ENCODE data around the gene NFIB.

The NFIB gene

DNA sequence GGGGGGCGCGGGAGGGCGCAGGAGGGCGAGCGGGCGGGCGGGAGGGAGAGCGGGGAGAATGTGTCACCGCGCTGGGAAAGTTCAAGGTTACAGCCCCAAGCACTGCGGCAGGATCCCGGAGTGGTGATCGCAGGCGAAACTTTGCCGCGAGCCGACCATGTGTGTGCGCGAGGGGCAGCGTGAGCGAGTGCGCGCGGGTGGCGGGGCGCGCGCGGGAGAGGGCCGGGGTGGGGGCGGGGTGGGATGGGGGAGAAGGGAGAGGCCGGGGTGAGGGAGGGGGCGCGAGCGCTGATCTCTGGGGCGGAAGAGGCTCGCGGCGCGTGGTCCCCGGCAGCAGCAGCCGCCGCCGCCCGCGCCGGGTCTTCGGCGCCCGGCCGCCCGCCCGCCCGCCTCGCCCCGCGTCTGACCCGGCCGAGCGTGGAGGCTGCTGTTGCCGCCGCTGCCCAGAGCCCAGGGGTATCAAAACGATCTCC lies at the start of gene NFIB:
NFIB (minus strand) TSS at position 191 of the 473 bp plus-strand sequence. CDS start 630 bp downstream, outside the sequence.
- peak; percentile 64 for DNase-seq

DNA sequence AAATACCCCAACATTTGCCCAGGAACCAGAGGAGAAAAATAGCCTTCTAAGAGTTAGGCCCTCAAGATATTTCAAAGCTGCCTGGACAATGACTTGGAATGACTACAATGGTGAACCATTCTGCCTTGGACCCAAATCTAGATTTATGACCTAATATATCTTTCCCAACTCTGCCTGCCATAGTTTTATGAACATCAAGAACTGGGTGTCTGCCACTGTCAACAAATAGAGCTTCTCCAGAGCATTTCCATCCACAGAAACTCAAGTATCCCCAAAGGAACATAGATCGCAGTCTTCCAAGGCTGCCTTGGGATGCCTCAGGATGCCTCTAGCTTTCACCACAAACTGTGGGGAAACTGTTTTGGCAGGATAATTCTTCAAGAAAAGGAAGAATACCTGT lies 48.2 kb upstream of the NFIB start:
- no peak for DNase-seq

DNA sequence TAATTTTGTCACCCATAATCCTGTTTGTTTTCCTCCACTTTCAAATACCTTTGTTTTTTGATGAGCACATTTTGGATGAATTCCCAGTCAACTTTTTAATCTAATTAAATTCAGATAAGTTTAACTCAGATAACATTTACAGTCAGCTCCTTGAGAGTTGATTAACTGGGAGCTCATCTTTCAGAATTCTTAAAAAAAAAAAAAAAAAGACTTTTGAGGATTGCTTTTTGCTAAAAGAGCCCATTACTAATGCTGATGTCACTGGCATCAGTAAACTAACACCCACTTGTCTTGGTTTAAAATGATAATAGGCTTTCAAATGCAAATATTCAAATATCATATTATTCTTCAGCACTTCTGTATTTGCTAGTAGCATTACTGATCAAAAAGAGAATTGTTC lies 47.1 kb upstream of the NFIB start:
- DNase-seq = no peak

DNA sequence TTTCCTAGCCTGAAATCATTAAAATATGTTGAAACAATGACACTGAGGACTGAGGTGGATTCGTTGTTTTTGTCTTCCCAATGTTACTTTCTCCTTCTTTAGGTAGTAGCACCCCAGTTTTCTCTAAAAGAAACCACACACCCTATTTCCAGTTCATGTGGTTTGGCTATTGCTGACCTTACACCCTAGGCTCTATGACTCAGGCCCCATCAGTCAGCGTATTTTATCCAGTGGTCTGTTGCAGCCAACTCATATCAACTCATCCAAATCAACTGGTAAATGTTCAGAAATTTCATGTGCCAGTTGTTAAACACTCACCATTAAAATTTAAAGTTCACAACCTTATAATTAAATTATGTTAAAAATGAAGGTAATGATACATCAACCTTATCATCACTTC lies 44.6 kb upstream of the NFIB start:
- no peak for DNase-seq

DNA sequence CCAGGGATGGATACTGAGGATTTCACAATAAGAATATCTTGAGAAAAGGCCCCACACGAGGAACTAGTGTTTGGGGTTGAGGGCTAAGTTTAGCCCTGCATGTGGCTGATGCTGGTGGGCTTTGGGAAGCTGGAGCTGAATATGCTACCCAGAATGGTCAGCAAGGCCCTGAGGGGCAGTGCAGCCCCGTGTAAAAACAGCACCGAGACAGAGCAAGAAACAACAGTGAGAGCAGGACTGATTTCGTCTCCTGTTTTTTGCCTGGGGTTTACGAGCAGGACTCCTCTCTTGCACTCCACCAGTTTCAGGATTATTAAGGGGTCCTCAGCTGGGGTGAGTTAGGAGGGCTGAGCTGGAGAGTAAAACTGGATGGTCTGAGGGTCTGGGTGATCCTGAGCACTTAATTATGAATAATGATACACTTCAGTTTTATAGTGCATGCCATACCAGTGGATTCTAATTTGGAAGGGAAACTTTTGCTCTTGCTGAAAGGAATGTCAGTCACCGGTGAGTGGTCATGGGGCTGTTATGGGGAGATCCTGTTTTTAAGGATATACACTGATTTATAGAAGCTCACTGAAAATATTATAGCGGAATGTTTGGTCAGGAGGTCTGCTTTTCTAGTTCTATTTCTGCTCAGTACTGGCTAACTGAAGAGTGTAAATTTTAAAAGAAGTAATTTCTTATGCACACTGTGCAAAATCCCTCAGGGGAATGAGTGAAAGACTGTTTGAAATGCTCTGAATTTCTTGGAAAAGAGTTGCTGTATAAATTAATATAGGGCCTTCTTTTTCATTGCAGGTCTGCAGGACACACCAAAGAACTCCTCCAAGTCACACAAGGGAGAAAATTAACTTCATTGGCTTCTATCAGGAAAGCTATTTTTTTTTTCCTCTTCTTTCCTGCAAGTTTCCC lies 42.7 kb upstream of the NFIB start:
- no peak for DNase-seq

DNA sequence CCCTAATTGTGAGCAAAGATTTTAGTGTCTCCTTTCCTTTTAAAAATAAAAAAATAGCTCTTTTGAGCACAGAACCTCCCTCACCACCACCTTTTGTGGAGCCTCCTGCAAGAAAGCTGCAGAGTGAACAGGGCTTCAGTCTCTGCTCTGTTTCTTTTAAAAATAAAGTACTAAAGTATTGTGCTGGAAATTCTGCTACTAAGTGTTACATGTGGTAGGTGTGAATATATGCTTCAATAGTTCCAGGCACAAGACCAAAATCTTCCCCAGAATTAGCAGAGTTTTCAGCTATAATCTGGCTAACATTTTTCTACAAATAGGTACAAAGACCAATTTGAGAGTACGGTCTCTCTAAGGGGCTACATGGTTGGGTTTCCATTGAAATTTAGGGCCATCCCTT lies 40.3 kb upstream of the NFIB start:
- no peak for DNase-seq

DNA sequence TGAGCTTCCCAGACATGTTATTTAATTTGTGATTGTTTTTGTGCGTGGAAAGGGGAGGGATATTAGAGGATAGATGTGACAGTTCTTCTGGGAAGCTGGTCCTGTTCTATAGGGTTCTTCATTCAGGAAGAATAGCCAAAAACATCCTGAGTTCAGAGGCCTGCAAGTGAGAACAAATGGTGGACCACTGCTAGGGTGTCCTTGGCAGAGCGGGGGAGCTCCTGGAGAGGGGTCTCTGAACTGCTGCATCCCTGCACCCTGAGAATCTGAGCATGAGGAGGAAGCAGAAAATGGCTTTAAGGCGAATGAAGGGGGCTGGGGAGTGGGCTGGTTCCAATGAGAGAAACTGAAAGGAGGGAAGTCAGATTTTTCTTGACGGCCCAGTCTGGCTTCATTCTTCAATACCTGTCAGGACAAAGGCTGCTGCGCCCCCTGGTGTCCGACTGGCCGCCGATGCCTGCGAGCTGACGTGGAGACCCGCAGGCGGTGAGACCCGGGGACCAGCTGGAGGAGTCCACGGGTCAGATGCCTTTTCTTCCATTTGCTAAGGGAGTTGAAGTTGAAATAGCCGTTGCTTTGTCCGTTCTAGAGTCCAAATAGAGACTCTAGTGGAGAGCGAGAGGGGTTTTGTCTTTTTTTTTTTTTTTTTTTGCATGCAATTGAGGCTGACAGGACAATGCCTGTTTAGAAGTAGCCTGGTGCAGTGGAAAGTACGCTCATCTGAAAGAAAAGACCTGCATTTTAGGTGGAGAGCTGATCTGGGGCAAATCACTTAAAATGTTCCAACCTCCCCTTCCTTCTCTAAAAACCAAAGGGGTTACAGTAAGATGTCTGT lies 39.5 kb upstream of the NFIB start:
- DNase-seq = peak; percentile 92

DNA sequence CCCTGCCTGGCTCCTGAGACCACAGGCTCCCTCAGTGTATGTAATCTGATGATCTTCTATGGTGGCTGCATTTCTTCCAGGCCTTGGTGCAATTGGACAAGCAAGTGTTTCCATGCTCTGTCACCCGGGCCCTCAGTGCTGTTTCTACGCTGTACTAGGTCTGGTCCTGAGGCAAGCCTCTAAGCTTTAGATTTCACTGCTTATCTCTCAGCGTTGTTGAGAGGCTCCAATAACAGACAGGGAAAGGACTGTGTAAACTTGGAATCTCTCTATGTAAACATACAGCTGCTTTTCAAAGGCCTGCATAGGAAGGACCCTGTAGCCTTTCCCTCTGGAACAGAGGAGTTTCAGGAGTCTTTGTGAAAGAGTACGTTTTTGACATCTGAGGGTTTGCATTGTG lies 38.6 kb upstream of the NFIB start:
- DNase-seq = no peak

DNA sequence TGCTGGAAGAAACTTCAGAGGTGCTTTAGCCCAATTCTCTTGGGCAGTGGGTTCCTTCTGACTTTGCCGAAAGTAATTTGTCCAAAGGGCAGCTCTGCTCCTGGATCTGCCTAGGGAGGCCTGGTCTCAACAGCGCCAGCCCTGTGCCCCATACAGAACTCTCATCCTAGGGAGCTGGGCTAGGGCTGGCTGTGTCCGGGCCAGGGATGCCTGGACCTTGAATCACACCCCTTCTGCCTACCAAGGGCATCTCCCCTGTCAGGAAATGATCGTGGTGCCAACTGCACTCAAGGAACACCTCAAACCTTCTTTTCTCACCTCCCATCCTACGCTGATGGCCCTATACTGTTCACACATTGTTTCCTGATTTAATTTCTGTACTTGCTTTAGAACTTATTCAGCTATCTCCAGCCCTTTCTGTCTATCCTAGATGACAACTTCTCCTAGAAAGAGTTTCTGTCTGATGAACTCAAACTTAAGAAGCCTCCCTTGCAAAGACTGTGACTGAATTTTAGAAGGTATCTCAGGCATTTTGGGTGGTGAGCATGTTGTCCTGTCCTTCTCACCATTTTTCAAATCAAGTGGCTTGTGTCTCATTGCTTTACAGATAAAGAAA lies 37.4 kb upstream of the NFIB start:
- DNase-seq = no peak

DNA sequence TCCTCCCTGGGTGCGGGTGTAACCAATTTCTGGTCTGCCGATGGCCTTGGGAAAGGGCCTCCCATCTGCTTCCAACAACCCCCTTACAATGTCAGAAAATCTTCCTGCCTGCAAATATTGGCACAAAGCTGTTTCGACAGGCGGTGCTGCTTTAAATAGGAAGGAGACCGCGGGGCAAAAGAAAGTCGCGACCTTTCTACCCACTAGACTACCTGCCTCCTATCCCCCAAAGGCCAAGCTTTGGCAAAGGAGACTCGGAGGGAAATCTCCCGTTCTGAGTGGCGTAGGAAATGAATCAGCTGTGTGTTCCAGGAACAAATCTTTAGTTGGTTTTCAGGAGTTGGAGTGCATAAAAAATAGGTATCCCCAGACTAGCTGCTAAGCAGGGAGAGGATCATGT lies 36.8 kb upstream of the NFIB start:
- no peak for DNase-seq

DNA sequence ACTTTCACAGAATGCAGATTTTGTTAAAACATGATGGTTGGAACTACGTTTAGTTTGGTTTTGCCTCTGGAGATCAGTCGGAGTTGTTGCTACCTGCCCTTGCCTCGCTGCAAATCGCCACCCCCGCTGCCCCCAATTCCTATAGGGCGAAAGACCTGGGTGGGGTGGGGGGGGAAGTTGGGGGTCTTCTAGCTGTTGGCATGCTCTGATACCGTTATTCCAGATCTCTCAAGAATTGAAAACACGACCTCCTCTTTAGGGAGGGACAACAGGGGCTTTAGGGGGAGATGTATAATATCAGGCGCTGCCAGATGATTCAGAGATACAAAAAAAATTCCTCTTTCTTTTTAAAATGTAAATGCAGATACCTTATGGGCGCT lies 36.4 kb upstream of the NFIB start:
- DNase-seq = no peak

DNA sequence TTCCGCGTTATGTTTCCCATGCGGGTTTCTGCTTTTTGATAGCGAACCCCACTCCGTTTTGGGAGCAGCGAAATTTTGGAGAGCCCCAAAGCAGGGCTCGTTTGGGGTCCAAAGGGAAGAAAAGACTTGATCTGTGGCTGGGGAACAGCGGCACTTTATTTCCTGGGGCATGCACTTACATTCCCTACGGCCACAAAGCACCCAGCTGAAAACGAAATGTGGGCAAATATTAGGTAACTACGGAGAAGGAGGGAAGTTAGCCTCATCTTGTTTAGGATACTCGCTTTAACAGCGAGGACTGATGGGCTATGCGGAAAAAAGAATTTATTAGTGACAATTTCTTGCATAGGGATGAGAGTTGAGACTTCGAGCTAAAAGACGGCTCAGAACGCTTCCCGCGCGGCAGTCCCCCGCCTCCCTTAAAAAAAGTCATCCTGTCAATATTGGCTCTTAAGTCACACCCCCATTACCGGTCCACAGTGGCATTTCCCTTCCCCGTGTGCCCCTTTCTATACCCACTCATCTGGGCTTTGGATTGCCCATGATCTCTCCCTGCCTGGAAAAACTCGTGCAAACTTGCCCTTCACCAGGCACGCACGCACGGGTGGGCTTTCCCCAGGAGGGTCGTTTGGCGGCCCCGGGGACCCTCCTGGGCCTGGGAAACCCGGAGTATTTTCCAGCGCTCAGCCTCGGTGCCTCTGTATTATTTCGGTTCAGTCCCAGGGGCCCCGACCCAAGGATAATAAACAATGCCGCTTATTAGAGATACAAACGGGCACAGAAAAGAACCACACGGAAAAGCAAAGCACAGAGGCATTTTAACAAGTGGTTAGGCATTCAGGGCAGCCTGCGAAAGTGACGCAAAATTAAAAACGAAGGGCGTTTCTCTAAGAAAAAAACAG lies 35.8 kb upstream of the NFIB start:
- no peak for DNase-seq

DNA sequence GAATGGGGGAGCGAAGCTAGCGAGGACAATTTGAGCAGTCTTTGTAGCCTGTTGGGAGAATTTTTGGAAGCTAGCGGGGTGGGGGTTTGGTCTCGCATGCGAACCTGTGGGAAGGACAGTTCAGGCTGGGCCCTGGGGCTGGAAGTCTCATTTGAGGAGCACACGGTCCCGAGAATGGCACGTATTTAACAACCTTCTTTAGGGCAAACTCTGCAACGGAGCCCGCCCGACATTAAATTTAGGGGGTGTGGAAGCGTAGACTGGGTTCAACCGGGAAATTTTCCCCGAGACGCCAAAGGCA lies 35.2 kb upstream of the NFIB start:
- no peak for DNase-seq

DNA sequence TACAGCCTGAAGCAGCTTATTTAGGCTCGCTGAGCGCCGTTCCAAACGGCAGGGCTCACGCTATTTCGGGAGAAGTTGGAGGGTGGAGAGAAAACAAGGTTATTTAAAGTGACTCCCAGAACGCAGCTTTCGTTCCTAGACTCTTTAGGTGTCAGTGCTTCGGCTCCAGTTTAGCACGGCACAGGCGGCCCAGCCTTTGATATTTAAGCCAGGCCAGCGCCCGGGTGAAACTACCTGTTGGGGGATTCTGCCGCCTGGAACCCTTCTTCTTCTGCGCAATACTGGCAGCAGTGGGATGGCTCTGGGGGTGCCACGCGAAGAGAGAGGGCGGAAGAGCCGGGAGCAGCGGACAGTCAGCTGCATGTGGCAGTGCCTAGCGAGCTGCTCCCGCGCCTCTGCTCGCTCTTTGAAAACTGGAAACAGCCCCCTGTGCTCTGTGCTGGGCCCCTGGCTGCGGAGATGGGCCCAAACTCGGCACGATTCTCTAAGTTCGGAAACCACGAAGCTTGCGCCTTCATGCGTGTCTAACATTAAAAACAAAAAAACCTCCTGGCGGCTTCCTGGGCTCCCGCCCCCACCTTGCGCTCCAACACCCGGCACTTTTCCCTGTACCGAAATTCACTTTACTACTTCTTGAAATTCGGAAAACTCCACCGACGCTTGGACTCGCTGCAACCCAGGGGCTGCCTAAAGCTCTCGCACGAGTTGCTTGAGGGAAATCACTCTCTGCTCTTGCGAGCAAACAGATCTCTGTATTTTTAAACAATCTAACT lies 34.6 kb upstream of the NFIB start:
- DNase-seq = no peak

DNA sequence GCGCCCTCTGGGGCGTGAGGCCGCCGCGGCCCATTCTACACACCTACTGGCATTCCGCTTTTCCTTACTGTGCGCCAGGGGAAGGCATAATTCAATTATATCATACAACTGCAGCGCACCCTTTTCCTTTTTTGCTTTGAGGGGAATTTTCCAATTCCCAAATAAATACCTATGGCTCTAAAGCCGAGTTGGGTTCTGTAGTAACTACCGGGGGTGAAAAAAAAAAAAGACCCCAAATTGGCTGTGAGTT lies 34.1 kb upstream of the NFIB start:
- no peak for DNase-seq

DNA sequence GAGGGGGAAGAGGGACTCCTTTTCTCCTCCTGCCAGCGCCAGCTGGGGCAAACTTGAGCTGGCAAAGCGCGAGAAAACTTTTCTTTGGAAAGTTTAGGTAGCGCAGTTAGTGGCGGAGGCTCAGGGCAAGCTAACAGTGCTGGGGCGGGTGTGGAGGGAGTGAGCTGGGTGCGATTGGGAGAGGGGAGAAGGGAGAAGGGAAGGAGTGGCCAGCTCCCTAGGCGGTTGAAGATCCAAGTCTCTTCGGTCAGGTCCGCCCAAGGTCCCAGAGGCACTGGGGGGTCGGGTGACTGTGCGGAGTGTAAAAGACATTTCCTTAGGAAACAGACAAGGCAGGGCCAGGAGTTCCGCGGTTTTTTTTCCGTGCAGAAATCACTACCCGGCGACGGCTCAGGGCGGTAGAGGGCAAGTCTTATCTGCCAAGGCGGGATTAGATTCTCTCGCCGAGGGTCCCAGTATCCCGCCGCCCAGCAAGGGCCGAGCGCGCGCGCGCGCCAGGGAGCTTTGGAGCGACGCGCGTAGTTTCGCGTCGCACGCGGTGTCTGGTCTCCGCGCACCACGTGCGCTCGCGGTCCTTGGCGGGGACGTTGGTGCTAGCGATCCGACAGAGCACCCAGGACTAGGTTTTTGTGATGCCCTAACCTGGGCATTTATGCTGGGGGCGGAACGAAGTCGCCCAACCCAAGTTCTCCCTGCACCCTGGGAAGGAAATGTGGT lies 33.6 kb upstream of the NFIB start:
- no peak for DNase-seq

DNA sequence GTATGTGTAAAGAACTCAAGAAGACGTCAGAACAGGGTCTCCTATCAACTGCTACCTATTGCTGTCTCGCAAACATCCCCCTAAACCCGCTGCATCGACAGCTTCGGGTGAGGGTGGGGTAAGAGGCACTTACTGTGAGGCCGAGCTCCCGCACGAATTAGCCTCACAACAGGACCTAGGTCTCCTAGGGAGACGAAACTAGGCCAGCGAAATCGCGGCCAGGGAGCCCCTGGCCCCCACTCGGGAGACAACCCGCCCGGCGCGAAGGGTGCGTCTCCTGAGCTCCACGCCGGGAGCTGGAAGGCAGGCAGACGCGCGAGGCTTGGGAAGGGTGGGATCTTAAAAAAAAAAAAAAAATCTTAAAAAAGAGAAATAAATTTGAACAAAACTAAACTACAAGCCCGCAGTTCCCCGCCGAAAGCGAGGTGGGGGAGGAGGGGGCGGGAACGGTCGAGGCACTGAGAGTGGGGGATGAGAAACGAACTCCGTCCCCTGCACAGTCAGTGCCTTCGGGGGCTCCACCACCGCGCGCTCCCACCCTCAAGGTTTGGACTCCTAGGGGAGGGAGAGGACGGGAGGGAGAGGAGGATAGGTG lies 33.0 kb upstream of the NFIB start:
- DNase-seq = no peak

DNA sequence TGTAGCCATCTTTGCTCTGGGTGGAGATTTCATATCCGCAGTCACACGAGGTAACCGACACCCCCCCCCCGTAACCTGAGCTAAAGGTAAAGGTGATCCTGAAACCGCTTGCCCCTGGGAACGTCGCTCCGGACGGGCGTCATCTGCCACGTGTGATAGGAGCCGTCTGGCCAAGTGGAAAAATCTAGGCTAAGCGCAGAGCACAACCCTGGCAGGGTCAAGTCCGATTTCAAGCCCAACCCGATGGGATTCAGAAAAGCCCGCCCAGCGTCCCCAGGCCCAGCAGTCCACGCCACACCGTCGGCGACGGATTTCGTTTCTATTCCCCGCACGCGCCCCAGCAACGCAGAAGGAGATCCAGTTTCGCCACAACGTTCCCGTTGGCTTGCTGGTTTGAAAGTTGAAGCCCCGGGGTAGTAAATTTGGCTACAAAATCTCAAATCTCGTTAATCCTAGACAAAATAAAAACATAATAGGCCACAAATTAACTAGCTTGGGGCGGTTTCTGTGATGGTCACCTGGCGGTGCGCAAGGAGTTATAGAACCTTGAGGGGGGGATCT lies 32.4 kb upstream of the NFIB start:
- no peak for DNase-seq

DNA sequence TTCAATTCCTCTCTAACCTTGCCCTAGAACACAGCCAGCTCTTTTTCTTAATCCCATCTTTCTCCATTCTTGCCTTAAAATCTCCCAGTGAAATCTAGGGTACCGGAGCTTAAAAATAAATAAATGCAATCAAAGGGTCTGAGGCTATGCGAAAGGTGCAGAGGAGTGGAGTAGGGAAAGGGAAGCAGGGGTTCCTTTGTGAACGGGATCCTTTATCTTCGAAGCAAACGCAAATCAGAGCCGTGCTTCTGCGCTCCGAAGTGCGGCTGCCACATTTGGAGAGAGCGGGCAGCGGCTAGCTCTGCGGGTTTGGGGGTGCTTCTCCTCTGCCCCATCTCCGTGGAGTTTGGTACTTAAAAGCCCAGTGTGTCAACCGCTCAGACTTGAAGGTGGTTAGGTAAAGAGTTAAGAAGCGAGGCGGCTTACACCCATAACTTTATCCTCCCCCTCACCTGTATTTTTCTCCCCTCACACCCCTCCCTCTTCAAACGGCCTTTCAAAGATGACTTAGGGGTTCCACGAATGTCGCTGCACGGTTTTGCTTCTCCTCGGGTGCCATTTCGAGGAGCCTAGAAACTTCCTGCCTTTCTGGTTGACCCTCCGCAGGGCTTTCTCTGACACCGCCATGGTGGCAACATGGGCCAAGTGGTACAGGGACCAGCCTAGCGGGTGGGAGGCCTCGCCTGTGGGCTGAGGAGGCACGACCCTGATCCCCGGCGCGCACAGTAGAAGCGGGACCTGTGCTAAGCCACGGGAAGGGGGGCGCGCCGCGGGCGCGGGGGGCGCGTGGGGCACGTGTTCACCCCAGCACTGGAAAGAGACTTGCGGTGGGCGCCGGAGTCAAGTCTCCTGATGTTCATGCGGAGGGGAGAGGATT lies 31.7 kb upstream of the NFIB start:
- DNase-seq = no peak

DNA sequence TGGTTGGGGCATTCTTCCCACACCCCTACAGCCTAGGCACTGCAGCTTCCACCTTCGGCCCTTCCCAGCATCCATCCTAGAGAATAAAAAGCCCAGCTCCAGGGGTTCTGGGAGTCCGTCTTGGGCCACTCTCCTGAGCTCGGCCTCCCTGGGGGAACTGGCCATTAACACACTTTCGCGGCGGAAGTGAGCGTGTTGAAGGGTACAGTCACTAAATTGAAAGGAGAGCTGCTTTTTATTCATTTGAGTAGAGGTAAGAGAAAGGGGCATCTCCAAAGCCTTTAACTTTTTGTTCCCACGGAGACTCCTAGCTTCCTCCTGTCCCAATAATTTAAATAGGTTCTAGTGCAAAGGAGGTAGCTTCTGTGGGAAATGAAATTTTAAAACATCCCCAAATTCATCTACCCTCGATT lies 31.0 kb upstream of the NFIB start:
- no peak for DNase-seq

All from activated effector memory CD4-positive, alpha-beta T cell treated with anti-CD3 and anti-CD28 coated beads, Interleukin-2, amount 50 U/mL, for 16 hours (primary cell).